ENCODE measurements around the gene PLTP. TPM values are rescaled to one million over a fixed set of nuclear protein-coding genes. Genes with fewer than 3 reads are reported as not detected.

Gene PLTP
- total RNA-seq, 2 experiments from 2014 or later, result 5.1 to 5.3 TPM

Other genes starting within 250 kb of the PLTP start
- not detected for gene WFDC11, start 241.9 kb downstream of the PLTP start, total RNA-seq
- gene WFDC13, start 210.1 kb downstream of the PLTP start, total RNA-seq, result not detected
- not detected for gene WFDC10B, start 207.1 kb downstream of the PLTP start, total RNA-seq
- gene SPINT4, start 189.8 kb downstream of the PLTP start, total RNA-seq, result not detected
- gene WFDC3, start 120.3 kb downstream of the PLTP start, total RNA-seq, result not detected
- 10 to 100 TPM; 32.4 to 33.5 TPM for gene DNTTIP1, start 120.2 kb downstream of the PLTP start, total RNA-seq
- 100 to 1,000 TPM; 137 to 140 TPM for gene UBE2C, start 99.5 kb downstream of the PLTP start, total RNA-seq
- gene TNNC2, start 84.8 kb downstream of the PLTP start, total RNA-seq, result not detected
- gene SNX21, start 78.4 kb downstream of the PLTP start, total RNA-seq, result 1 to 10 TPM; 1.6 TPM
- gene ACOT8, start 54.8 kb downstream of the PLTP start, total RNA-seq, result 10 to 100 TPM; 24.0 TPM
- gene ZSWIM3, start 54.5 kb downstream of the PLTP start, total RNA-seq, result 1 to 10 TPM; 4.5 to 5.2 TPM
- gene ZSWIM1, start 30.9 kb downstream of the PLTP start, total RNA-seq, result 1 to 10 TPM; 9.3 to 9.7 TPM
- gene SPATA25, start 24.5 kb downstream of the PLTP start, total RNA-seq, result 1 to 10 TPM; 1.7 to 2.1 TPM
- gene NEURL2, start 20.9 kb downstream of the PLTP start, total RNA-seq, result 1 to 10 TPM; 2.8 to 2.9 TPM
- 10 to 100 TPM; 71.3 to 75.7 TPM for gene CTSA, start 20.8 kb downstream of the PLTP start, total RNA-seq
- gene PCIF1, start 22.5 kb upstream of the PLTP start, total RNA-seq, result 10 to 100 TPM; 26.1 to 27.8 TPM
- gene ZNF335, start 60.0 kb upstream of the PLTP start, total RNA-seq, result 10 to 100 TPM; 30.3 to 30.4 TPM
- gene MMP9, start 96.8 kb upstream of the PLTP start, total RNA-seq, result not detected
- not detected for gene SLC12A5, start 117.1 kb upstream of the PLTP start, total RNA-seq
- gene NCOA5, start 177.8 kb upstream of the PLTP start, total RNA-seq, result 10 to 100 TPM; 27.2 to 31.6 TPM
- 1 to 10 TPM; 3.0 to 3.3 TPM for gene CD40, start 206.2 kb upstream of the PLTP start, total RNA-seq

All from activated CD8-positive, alpha-beta memory T cell treated with anti-CD3 and anti-CD28 coated beads for 36 hours (primary cell).